ENCODE measurements around the gene CDH4.

DNA sequence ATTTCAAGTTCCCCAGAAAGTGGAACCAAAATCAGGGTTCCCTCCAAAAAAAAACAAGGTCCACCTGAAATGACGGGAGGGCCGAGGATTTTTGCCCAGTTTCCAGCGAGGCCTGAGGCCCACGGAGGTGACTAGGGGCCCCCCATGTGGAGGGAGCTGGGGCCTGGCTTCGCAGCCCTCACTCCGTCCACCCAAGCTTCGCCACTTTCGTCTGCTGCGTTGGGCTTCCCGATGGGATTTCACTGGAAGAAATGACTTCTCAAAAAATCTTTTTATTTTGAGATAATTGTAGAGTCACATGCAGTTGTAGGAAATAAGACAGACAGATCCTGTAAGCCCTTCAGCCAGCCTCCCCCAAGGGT lies 605.3 kb downstream of the CDH4 start:
- TF ChIP-seq, protein P1, sequence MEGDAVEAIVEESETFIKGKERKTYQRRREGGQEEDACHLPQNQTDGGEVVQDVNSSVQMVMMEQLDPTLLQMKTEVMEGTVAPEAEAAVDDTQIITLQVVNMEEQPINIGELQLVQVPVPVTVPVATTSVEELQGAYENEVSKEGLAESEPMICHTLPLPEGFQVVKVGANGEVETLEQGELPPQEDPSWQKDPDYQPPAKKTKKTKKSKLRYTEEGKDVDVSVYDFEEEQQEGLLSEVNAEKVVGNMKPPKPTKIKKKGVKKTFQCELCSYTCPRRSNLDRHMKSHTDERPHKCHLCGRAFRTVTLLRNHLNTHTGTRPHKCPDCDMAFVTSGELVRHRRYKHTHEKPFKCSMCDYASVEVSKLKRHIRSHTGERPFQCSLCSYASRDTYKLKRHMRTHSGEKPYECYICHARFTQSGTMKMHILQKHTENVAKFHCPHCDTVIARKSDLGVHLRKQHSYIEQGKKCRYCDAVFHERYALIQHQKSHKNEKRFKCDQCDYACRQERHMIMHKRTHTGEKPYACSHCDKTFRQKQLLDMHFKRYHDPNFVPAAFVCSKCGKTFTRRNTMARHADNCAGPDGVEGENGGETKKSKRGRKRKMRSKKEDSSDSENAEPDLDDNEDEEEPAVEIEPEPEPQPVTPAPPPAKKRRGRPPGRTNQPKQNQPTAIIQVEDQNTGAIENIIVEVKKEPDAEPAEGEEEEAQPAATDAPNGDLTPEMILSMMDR (conservative IDR thresholded peaks at IDR 0.05): no peak
- no peak for TF ChIP-seq ZFX (IDR thresholded peaks at IDR 0.05)

Data from C4-2B (cell line).